NCI-H1436 (cell line): Measurements from ENCODE around the gene HAO2.
"Not testable (repeated sequence)": the region's sequence is repeated elsewhere in the genome, so short reads cannot be mapped to it uniquely, and the experiment has no call there.

Source experiments
- DNase-seq: peaks from one replicate; lab custom pipeline; 2025; lab: John Stamatoyannopoulos, UW

HAO2 gene

GRCh38 chr1:119368554-119368953 is at the start of gene HAO2:
TSS of gene HAO2 (plus strand) at chr1:119368785. CDS start at chr1:119381086, 12,301 bp downstream.
- no peak for DNase-seq

GRCh38 chr1:119320100-119320499 is 48.5 kb upstream of the HAO2 start:
- no peak for DNase-seq

- DNase-seq, result no peak
Measured at GRCh38 chr1:119321666-119322419, 46.7 kb upstream of the HAO2 start.

GRCh38 chr1:119323216-119323982 is 45.2 kb upstream of the HAO2 start:
- no peak for DNase-seq

GRCh38 chr1:119324198-119324597 is 44.4 kb upstream of the HAO2 start:
- no peak for DNase-seq

- no peak for DNase-seq
Measured at GRCh38 chr1:119326251-119326650, 42.3 kb upstream of the HAO2 start.

GRCh38 chr1:119327094-119327449 is 41.5 kb upstream of the HAO2 start:
- no peak for DNase-seq

GRCh38 chr1:119327450-119328155 is 41.0 kb upstream of the HAO2 start:
- no peak for DNase-seq

- no peak for DNase-seq
Measured at GRCh38 chr1:119329541-119330461, 38.8 kb upstream of the HAO2 start.

- no peak for DNase-seq
Measured at GRCh38 chr1:119330466-119331189, 38.0 kb upstream of the HAO2 start.

GRCh38 chr1:119331190-119331515 is 37.4 kb upstream of the HAO2 start:
- no peak for DNase-seq

- DNase-seq, result no peak
Measured at GRCh38 chr1:119331915-119332314, 36.7 kb upstream of the HAO2 start.

GRCh38 chr1:119332622-119333021 is 36.0 kb upstream of the HAO2 start:
- DNase-seq, result no peak

GRCh38 chr1:119333163-119333896 is 35.3 kb upstream of the HAO2 start:
- DNase-seq, result no peak

GRCh38 chr1:119333897-119334250 is 34.7 kb upstream of the HAO2 start:
- not testable (repeated sequence) for DNase-seq

GRCh38 chr1:119336848-119337247 is 31.7 kb upstream of the HAO2 start:
- no peak for DNase-seq

GRCh38 chr1:119338004-119338403 is 30.6 kb upstream of the HAO2 start:
- no peak for DNase-seq

- DNase-seq, result no peak
Measured at GRCh38 chr1:119338757-119339156, 29.8 kb upstream of the HAO2 start.

- DNase-seq, result no peak
Measured at GRCh38 chr1:119340861-119341261, 27.7 kb upstream of the HAO2 start.

GRCh38 chr1:119341372-119341947 is 27.1 kb upstream of the HAO2 start:
- DNase-seq, result no peak
